HG03432 (cell line): Measurements from ENCODE around the gene BTBD19.
A peak's percentile ranks its signal among the peaks of the same experiment; 100 is the strongest.
"Not testable (repeated sequence)": the region's sequence is repeated elsewhere in the genome, so short reads cannot be mapped to it uniquely, and the experiment has no call there.

Experiments used
- ATAC-seq: cut with Tn5 transposase; IDR thresholded peaks from one replicate; pipeline ENCODE4 v1.9.1; 2021; ENCODE audit warnings: mild to moderate bottlenecking, moderate library complexity; ENCODE audit not compliant: unreplicated experiment

BTBD19 gene

DNA sequence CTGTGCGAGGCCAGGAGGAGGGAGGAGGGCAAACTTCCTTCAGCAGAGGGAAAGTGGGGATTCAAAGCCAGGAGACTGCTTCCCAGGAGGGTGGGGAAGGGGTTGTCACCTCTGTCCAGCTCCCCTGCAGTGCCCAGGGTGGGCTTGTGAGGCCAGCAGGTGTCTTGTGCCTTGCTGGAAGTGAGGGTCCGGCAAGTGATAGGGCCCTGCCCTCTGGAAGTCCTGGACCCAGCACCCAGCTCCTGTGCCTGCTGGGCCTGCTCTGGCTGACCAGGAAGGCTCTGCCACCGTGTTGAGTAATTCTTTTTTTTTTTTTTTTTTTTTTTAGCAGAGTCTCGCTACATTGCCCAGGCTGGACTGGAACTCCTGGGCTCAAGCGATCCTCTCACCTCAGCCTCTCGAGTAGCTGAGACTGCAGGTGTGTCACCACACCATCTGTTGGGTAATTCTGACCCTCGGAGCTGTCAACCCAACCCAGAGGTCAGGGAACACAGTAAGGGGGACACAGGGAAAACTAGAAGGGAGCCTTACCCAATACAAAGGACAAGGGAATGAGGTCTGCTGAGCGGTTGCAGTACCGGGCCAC lies 21.4 kb upstream of the BTBD19 start:
- no peak for ATAC-seq

DNA sequence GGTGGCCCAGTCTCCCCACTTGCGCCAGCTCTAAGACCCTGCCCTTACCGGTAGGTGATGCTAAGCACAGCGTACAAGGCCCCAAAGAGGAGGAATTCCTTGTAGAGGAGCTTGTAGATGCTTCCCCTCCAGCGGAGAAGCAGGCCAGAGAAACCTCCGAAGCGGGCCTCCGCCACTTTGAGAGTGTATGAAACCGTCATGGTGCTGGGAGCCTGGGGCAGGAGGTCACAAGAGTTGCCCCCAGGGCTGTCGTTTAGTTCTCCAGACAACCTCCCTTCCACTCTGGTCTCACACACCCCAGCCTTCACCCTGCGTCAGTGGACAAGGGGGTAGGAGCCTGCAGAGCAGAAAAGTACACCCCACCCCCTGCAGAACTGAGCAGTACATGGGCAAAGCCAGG lies 20.8 kb upstream of the BTBD19 start:
- ATAC-seq, result no peak

DNA sequence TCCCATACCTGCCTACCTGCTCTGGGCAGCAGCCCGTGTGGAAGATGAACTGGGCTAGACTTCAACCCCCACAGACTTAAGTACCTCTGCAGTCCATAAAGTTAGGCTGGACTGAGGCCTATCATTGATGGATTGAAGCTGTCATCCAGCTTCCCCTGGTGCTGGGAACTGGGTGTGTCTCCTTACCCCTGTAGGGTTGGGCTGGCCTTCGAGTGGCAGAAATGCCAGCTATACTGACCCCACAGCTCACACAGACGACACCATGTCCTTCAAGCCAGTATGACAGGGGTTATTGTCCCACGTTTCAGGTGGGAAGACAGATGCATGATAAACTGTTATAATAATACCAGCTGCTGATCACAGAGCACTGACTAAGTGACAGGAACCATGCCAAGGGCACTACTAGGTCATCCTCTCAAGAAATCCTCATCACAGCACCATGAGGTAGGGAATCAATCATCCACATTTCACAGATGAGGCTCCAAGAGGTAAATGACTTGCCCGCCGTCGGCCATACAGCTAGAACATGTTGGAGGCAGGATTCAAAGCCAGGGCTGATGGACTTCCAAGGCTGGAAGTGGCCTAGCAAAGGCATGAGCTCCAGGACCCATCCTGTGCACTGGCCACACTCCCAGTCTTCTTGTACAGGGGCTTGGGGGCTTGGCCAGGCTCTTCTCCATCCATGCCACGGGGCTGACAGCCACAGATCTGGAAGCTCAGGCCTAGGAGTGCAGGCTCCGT lies 20.0 kb upstream of the BTBD19 start, which contains the start of gene BEST4:
BEST4 (minus strand) TSS at position 51 of the 741 bp plus-strand sequence. CDS start 465 bp downstream, outside the sequence.
- no peak for ATAC-seq

DNA sequence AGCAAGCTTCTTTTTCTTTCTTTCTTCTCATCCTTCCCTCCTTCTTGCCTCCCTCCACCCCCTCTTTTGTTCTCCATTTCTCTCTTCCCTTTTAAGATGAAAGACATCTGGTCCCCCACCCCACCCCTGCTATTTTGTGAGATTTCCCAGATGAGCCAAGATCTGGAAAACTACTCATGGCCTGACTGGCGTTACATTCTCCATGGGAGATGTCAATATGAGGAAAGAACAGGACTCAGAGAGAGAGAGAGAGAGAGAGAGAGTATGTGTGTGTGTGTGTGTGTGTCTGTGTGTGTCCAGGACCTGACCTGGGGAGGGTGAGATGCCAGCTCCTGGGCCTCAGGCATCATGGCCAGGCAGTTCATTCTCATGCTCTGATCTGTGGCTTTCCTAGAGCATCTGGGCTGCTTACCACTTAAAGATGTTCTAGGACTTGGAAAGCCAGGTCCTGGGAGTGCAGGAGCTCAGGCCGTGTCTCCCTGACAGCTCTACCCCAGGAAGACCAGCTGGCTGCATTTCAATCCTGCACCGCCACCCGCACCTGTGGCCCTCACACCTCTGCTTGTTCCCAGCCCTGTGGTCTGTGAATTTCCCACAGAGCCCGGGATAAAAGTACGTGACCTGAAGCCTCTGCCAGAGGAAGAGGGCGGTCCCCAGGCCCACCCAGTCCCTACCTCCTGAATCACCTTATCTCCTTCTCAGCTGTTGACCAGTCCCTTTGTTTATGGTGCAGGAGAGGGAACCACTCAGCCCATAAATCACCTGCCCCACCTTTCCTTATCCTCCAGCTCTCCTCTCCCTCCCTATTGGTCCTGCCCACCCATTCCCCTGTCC lies 17.1 kb upstream of the BTBD19 start:
- no peak for ATAC-seq

DNA sequence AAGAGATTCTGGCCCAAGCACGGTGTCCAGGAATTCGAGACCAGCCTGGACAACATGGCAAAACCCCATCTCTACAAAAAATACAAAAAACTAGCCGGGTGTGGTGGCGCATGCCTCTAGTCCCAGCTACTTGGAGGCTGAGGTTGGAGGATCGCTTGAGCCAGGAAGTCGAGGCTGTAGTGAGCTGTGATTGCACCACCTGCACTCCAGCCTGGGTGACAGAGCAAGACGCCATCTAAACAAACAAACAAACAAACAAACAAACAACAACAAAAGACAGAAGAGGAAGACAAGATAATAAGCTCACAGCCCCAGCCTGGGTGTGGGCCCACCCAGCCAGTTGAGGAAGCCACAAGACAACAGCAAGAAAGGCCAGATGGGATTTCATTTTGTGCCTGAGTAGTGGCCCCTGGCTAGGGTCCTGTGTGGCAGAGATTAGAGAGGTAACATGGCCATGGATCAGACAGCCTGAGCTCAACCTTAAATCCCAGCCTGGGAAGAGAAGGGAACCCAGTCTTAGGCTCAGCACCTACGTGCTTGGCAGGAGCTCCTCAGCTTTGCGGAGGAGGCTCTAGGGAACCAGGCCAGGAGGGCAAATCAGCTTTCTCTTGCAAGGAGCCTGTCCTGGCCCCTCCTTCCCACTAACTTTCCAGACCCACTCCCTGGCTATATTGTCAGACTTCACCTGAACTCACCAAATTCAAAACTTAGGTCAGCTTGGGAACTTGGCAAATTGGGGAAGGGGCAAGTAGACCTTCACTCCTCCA lies 15.4 kb upstream of the BTBD19 start:
- ATAC-seq, result no peak

DNA sequence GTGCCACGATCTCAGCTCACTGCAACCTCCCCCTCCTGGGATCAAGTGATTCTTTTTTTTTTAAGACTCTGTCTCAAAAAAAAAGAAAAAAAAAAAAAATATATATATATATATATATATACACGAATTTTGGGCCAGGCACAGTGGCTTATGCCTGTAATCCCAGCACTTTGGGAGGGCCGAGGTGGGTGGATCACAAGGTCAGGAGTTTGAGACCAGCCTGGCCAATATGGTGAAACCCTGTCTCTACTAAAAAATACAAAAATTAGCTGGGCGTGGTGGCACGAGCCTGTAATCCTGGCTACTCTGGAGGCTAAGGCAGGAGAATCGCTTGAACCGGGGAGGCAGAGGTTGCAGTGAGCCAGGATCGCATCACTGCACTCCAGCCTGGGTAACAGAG lies 10.4 kb upstream of the BTBD19 start:
- ATAC-seq, result not testable (repeated sequence)

DNA sequence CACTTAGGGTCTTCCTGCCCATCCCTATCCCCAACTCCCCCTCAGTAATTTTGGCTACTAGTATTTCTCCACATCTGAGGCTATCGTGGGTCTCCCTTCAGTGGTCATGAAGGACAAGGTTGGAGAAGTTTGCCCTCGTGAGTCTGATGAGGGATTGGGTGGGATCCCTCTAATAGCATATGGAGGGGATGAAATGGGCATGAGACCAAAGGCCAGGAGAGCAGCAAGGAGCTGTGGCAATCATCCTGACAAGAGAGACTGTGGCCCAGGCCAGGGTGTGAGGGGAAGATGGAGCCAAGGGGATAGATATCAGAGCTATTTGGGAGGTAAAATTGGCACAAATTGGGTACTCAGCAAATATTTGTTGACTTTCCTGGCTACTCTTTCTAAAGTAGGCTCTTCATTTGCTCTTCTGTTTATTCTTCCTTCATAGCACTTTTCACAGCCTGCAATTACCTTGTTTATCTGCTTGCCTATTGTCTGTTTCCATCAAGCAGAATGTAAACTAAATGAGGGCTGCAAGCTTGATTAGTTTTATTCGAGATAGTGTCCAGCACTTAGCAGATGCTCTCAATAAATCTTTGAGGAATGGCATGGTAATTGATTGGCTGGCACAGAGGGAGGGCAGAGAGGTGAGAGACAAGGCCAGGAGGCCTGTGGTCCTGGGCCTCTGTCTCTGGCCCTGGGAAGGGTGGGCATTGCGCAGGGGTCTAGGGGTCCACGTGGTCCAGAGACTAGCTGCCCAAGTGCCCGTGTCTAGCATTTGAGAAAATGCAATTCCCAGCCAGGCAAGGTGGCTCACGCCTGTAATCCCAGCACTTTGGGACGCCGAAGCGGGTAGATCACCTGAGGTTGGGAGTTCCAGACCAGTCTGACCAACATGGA lies 9.6 kb upstream of the BTBD19 start:
- no peak for ATAC-seq

DNA sequence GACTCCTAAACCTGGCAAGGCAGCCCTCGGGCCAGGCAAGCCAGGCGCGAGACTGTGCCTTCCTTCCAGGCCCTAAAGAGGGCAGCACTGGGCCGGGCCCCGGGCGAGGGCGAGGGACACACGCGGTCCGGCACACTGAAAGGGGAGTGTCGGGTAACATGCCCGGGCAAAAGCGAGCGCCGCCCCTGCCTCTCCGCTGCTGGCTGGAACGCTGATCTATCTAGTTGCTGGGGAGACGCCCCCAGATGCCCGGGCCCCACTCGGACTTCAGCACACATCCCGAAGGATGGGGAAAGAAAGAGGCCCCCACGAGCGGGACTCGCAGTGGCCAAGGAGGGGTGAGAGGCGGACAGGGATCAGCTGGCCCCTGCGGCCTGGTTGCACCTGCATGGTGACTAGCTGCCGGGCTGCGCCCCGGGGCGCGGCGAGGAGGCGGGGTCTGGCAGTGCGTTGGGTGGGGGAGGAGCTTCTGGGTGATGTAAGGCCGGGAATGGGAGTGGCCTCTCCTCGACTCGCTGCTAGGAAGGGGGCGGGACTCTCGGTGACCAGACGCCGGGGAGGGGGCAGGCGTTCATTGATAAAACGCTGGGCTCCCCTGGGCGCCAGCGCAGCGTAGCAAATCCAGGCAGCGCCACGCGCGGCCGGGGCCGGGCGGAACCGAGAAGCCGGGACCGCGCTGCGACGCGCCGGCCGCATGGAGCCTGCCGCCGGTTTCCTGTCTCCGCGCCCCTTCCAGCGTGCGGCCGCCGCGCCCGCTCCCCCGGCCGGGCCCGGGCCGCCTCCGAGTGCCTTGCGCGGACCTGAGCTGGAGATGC lies 8.3 kb upstream of the BTBD19 start, which contains the start of gene PLK3:
PLK3 (plus strand) TSS at position 608 of the 815 bp plus-strand sequence; CDS start at position 695, 87 bp downstream.
- peak; percentile 86 for ATAC-seq

DNA sequence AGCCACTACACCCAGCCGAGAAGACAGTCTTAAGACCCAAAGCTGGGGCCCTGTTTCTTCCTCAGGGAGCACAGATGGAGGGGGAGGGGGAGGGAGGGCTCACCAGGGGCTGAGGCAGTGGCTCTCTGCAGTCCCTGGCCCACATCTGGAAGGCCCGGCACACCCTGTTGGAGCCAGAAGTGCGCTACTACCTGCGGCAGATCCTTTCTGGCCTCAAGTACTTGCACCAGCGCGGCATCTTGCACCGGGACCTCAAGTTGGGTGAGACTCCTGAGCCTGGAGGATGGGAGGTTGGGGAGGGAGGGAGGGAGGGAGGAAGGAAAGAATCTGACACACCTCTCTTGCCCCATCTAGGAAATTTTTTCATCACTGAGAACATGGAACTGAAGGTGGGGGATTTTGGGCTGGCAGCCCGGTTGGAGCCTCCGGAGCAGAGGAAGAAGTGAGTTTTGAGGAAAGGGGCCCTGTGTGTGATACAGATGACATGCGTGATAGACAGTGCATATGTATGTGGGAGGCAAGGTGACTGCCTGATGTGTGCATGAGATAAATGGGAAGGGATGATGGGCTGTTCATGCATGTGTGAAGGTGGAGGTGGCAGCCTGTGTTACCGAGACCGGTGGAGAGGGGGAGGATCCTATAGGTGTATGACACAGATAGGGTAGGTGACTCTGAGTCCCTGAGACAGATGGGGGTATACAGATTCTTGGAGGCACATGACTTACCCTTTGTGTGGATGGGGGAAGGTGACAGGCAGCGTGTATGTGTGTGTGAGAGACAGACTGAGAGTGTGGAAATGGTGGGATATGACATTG lies 6.6 kb upstream of the BTBD19 start:
- no peak for ATAC-seq

DNA sequence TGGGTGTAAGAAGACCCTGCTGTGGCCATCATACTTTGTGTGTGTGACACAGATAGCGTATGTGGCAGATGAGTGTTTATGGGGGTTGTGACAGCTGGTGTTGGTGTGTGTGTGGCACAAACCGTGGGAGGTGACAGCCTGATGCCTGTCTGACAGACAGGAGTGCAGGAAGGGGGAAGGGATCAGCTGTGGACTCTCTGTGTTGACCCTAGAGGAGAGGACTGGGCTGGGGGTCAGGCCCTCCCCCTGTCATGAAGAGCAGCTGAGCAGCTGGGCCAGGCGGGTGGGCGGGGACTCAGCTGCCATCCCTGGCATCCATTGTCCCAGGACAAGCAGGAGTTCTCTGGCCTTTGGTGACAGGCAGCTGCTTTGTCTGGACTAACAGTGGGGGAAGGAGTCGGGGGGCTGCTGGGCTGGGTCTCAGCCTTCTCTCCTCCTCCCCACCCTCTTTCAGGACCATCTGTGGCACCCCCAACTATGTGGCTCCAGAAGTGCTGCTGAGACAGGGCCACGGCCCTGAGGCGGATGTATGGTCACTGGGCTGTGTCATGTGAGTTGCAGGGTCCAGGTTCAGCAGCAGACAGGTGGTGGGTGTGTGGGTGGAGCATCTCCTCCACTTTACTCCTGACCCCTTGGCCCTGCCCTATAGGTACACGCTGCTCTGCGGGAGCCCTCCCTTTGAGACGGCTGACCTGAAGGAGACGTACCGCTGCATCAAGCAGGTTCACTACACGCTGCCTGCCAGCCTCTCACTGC lies 5.8 kb upstream of the BTBD19 start:
- no peak for ATAC-seq

DNA sequence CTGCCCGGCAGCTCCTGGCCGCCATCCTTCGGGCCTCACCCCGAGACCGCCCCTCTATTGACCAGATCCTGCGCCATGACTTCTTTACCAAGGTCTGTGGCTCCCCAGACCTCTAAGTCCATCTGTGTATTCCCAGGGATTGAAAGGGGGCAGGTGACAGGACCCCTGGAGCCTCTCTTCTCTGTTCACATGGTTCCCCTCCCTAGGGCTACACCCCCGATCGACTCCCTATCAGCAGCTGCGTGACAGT lies 5.3 kb upstream of the BTBD19 start:
- ATAC-seq, result no peak

DNA sequence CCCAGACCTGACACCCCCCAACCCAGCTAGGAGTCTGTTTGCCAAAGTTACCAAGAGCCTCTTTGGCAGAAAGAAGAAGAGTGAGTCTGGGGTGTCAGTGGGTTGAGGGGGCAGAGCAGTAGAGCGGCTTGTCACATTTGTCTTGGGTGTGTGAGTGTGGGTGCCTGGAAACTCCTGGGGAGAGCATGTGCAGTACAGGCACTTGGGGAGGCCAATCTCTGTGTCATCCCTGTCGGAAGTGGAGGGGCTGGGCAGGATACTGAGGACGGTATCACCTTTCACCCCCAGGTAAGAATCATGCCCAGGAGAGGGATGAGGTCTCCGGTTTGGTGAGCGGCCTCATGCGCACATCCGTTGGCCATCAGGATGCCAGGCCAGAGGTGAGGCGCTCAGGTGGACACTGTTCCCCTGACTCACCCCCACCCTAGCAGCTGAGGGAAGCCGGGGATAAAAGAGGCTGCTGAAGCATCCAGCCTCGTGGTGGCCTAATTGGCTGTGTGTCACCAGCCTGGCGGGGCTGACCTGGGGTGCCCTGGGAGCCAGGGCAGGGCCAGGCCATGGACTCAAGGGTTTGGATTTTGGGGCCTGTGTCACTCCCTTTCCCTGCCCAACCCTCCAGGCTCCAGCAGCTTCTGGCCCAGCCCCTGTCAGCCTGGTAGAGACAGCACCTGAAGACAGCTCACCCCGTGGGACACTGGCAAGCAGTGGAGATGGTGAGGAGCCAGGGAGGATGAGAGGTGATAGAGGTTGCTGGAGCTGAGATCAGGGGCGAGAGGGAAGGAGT lies 4.8 kb upstream of the BTBD19 start:
- ATAC-seq, result no peak

DNA sequence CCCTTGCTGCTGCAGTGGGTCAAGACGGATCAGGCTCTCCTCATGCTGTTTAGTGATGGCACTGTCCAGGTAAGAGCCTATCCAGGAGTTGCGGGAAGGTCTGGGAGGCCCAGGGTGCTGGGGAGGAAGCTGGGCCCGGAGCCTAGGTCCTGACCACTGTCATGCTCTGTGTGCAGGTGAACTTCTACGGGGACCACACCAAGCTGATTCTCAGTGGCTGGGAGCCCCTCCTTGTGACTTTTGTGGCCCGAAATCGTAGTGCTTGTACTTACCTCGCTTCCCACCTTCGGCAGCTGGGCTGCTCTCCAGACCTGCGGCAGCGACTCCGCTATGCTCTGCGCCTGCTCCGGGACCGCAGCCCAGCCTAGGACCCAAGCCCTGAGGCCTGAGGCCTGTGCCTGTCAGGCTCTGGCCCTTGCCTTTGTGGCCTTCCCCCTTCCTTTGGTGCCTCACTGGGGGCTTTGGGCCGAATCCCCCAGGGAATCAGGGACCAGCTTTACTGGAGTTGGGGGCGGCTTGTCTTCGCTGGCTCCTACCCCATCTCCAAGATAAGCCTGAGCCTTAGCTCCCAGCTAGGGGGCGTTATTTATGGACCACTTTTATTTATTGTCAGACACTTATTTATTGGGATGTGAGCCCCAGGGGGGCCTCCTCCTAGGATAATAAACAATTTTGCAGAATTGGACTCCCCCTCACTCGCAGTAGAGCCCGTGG lies 2.9 kb upstream of the BTBD19 start:
- ATAC-seq, result no peak

DNA sequence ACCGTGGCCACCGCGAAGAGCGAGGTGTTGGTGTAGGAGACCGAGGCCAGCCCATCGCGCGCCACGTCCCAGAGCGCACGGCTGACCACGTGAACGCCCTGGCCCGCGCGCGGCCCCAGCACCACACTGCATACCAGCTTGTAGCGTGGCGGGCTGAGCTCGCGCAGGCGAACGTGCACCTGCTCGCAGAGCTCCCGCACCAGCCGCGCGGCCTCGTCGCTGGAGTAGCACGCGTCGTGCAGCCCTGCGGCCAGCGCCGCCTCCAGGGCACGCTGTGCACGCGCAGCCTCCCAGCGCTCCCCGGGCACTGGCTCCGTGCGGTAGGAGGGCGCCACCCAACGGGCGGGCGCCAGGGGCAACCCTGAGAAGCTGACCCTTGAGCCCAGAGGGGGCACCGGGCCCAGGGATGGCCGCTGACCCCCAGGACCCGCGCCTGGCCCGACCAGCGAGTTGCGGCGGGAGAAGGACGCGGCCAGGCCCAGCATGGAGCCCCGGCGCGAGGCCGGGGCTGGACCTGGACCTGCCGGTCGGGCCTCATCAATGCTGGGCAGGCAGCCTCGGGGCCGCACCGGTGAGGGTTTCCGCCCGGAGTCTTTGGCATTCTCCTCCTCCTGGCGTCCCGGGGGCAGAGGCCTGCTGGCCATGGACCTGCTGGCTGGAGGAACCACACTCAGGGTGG lies 2.2 kb upstream of the BTBD19 start:
- no peak for ATAC-seq

DNA sequence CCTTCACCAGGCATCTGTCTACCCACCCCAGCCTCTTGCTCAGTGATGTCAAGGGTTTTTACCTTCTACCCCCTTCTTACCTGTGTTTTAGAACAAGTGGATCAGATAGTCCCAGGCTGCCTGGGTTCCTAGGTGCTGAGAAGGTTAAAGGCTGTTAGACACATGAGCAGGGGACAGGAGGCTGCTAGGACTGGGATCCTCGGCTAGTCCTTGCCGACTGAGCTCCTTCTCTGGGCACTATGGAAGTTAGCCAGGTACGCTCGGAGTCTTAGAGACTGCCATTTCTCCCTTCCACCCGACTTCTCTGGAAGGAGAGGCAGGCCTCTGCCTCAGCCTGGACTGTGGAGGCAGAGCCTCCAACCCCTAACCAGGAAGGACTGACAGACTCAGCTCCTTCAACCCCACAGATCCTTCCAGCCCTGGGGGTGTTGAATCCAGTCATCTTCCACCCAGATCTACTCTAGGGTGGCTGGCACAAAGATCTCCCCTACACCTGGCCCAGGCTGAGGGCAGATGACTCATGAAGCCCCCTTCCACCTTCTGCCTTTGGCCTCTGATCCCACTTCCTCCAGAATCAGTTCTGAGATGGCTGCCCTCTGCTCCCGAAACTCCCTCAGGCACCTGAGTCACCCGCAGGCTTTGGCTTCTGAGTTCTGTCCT lies 1.5 kb upstream of the BTBD19 start, which contains the start of gene DYNLT4:
DYNLT4 (minus strand) TSS at position 648 of the 660 bp plus-strand sequence. CDS start 683 bp downstream, outside the sequence.
- ATAC-seq, result no peak
